GM21717 (cell line): ENCODE data around the gene RBM34.
A peak's percentile ranks its signal among the peaks of the same experiment; 100 is the strongest.

Source experiments
- ATAC-seq: cut with Tn5 transposase; IDR thresholded peaks from one replicate; pipeline ENCODE4 v1.9.1; 2021; ENCODE audit warnings: mild to moderate bottlenecking, moderate library complexity; ENCODE audit not compliant: unreplicated experiment

Gene RBM34

DNA sequence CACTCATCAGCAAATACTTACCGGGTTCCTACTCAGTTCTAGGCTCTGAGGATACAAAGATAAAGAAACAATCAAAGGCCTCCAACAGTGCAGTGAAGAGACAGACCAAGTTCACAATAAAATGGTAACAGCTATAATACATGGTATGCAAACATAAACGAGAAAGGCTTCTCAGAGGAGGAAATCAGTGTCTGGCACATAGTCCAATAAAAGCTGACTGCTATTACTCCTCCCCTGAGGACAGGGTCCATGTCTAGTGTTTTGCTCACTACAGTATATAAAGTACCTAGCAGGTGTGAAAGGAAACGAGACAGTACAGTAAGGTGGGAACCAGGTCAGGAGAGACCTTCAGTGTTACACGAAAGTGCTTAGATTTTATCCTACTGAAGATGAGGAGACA lies 4.3 kb downstream of the RBM34 start:
- ATAC-seq: no peak

- ATAC-seq: no peak
Measured at GRCh38 chr1:235156265-235156664, 4.8 kb downstream of the RBM34 start.

GRCh38 chr1:235152235-235152634 lies 8.8 kb downstream of the RBM34 start:
- no peak for ATAC-seq

DNA sequence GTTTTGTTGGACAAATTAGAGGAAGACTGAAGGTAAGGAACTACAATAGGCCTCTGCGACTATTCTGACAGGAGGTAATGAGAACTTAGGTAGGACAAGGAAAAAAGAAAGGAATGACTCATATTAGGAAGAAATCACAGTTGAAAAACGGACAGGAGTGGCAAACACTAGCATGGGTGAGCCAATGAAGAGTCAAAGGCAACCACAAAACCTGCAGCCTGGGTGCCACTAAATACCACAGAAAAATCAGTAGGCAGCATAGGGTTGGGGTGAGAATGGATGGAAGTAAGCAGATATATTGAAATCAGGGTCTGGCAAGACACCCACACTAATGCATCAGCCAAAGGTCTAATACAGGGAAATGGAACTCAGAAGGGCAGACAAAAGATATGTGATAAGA lies 10.0 kb downstream of the RBM34 start:
- ATAC-seq: no peak

DNA sequence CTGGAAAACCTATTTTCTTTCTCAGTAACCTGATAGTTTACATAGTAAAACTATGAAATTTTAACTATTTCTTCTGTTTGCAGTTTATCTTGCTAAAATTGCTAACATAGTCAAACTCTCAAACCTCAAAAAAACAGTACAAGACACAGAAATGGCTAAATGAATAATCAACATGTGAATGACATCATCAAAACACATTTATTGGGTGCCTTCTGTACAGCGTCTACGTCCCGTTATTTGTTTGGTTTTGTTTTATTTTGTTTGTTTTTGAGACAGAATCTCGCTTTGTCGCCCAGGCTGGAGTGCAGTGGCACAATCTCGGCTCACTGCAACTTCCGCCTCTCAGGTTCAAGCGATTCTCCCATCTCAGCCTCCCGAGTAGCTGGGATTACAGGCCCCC lies 11.2 kb downstream of the RBM34 start:
- no peak for ATAC-seq

DNA sequence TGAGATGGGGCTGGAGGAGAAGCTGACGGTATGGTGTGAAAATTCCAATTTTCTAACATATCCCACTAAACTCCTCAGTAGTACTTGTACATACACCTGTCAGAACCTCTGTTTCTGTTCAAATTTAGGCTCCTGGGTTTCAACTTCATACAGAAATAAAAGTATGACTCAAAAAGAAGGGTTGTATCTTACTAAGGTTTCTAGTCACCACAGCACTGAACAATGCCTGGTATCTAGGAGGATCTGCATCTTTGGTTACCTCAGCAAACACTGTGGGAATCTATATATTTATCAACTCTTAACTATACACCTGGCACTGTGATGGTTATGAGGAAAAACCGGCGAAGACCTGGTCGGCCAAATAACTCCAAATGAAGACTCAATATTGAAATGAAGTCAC lies 13.8 kb downstream of the RBM34 start:
- ATAC-seq: no peak

DNA sequence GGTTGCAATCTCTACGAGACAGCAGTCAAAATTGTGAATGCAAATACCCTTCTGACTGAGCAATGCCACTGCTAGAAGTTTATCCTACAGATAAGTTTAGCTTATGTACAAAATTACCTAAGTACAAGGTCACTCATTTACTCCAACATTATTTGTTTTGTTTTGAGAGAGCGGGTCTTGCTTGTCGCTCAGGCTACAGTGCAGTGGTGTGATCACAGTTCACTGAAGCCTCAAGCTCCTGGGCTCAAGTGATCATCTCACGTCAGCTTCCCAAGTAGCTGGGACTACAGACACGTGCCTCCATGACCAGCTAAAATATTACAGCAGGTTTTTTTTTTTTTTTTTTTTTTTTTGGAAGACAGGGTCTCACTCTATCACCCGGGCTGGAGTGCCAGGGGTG lies 15.4 kb downstream of the RBM34 start:
- ATAC-seq: no peak

DNA sequence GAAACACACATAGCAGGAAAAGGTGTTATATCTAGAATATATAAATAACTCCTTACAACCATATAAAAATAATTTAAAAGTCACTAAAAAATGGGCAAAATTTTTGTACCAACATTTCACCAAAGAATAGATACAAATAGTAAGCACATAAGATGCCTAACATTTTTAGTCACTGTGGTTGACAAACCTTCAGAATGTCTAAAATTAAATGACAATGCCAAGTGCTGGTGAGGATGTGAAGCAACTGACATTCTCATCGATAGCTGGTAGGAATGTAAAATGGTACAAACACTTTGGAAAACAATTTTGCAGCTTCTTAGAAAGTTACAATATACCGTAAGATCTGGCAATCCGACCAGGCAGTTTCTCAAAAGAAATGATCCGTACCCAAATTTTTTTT lies 18.1 kb downstream of the RBM34 start:
- ATAC-seq: no peak

GRCh38 chr1:235139315-235139714 lies 21.7 kb downstream of the RBM34 start:
- no peak for ATAC-seq

DNA sequence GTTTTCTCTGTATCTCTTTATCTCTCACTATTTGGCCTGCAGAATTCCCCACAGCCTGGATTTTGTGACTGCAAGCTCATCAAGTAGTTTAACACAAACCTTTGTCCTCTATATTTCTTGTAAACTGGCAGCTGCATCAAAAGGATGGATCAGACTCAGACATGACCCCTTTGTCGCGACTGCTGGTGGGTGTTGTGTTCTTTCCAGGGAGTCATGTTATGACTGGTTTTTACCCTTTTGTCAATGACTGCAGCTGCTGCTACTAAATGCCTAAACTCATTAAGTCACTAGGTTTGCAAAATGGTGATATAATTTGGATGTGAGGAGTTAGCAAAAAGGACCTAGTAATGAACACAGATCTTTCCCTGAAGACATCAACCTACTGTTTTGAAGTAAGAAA lies 22.2 kb downstream of the RBM34 start:
- ATAC-seq: no peak

- no peak for ATAC-seq
Measured at GRCh38 chr1:235136111-235136510, 24.9 kb downstream of the RBM34 start.

DNA sequence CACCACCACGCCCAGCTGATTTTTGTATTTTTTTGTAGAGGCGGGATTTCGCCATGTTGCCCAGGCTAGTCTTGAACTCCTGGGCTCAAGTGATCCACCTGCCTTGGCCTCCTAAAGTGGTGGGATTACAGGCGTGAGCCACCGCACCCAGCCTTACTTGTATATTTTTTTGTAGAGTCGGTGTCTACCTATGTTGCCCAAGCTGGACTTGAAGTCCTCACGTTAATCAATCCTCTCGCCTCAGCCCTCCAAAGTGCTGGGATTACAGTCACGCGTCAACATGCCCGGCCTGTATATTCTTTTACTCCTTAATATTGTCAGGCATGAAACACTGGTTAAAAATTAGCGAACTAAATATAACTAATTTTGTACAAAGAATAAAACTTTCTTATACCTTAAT lies 26.9 kb downstream of the RBM34 start:
- ATAC-seq: no peak

DNA sequence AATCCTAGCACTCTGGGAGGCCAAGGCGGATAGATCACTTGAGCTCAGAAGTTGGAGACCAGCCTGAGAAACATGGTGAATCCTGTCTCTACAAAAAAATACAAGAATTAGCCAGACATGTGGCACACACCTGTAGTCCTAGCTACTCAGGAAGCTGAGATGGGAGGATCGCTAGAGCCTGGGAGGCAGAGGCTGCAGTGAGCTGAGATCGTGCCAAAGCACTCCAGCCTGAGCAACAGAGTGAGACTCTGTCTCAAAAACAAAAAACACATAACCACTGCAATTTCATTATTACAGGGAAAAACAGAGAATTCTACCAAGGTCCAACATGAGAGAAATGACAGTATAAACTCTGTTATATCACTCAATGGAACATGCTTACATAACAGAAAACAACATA lies 28.0 kb downstream of the RBM34 start:
- ATAC-seq: no peak

DNA sequence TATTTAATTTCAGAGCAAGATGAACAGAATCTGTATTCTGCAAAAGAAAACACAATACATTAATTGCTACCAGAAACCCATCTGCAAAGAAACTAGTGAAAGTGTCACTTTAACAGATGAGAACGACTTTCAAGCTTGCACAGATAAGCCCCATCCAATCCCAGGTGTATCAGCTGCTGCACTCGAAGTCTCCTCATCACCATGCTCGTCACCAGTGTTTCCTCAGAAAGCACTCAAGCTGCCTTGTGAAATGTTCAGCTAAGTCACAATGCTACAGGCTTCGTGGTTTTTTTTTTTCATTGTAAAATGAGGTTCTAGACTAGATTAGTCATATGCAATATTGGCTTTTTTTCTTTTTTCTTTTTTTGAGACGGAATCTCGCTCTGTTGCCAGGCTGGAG lies 29.1 kb downstream of the RBM34 start:
- ATAC-seq: no peak

GRCh38 chr1:235130766-235131270 lies 30.2 kb downstream of the RBM34 start:
- ATAC-seq: no peak

DNA sequence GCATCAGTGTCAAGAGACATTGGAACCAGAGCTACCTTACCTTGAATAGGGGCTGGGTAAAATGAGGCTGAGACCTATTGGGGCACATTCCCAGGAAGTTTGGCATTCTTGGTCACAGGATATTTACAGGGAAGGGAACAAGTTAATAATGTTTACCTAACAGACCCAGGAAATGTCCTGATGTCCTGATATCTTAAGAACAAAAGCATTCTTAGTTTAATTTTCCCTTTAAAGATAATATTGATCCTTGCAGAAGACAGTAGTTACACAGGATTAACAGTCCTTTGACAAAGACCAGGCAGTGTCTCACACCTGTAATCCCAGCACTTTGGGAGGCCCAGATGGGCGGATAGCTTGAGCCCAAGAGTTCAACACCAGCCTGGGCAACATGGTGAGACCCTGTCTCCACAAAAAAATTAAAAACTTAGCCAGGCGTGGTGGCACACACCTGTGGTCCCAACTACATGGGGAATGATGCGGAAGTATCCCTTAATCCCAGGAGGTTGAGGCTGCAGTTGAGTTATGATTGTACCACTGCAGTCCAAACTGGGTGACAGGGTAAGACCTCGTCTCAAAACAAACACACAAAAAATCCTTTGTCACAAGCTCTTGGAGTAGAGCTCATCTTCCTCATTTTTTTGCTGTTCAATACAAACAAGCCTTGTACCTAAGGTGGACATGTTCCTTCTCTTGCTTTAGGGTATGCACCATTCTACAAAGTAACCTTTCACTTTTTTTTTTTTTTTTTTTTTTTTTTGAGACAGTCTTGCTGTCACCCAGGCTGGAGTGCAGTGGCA lies 31.1 kb downstream of the RBM34 start:
- ATAC-seq: no peak

DNA sequence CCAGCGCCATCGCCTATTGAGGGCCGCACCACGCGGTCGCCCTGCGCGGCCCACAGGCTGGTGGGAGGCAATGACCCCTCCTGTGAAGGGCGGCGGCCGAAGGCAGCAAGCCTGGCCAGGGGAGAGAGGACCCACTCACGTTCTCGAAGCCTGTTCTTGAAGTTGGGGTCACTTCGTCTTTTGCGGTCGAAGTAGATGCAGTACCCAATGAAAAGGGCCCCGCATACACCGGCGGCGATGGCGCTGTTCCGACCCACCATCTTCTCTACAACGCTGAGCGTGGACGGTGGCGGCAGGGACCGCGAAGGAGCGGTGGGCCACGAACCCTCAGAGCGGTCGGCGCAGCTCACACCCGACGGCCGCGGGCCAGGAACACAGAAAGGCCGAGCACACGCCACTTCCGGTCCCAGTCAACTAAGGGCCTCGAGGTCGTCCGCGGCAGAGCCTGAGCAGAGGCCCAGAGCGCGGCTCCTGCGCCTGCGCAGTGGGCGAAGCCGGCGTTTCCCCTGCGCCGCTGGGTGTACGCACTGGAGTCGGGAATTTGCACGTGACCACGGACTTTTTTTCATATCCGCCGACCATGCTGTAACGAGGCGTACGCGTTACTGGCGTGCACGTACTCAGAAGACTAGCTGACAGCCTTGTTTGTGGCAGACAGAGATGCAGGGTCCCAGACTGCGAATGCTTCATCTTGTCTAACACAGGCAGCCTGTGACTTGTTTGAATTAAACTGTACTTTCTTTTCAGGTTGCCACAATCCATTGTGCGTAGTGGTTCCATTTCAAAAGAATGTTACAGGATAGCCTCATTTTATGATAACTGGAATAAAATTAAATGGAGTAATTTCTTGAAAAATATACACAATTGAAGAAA lies 32.4 kb downstream of the RBM34 start, which contains the start of gene TOMM20:
Gene TOMM20, minus strand, starts transcription at position 382 of the 873 bp plus-strand sequence. Its CDS starts 122 bp downstream, at position 260.
- peak; percentile 94 for ATAC-seq

DNA sequence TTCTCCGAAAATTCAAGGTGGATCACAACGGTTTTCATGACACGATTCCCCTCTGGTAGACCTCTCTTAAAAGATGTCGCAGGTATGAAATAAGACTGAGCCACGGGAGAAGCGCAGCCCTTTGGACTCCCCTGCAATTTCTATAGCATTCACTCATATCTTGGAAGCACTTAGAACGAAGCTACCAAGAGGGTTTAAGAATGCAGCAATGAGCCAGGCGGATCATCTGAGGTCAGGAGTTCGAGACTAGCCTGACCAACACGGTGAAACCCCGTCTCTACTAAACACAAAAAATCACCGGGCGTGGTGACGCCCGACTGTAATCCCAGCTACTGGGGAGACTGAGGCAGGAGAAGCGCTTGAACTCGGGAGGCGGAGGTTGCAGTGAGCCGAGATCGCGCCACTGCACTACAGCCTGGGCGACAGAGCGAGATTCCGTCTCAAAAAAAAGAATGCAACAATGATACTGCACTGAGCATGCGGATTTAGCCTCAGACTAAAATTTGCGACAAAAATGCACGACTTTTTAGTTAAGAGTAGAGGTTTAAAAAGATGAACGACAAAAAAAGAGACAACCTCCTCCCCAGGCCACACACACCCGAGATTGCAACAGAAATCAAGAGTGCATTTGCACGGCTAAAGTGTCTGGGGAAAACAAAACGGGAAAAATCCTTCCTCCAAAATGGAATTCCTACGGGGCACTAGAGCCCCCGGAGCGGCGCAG lies 33.2 kb downstream of the RBM34 start:
- no peak for ATAC-seq

DNA sequence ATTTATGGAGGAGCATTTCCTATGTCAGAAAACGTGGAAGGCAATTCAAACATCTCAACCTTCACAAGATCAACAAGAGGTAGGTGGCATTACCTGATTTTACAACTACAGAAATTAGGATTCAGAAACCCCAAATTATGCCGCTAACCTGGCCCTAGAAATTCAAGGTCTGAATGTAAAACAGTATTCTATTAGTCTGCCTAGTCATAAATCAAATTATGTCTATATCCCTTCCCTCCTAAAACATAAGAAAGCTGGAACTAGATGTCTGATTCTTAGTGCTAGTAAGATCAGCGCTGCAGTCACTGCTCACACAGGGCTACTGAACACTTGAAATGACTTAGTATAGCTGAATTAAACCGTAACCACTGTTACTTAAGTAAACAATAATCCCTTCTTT lies 33.8 kb downstream of the RBM34 start:
- no peak for ATAC-seq

- no peak for ATAC-seq
Measured at GRCh38 chr1:235124665-235125064, 36.4 kb downstream of the RBM34 start.

- no peak for ATAC-seq
Measured at GRCh38 chr1:235124111-235124510, 36.9 kb downstream of the RBM34 start.
